ENCODE results near the gene AMZ2. TPM values are rescaled to one million over a fixed set of nuclear protein-coding genes. Genes with fewer than 3 reads are reported as not detected.
A peak's percentile ranks its signal among the peaks of the same experiment; 100 is the strongest.

Gene AMZ2
- total and polyA plus RNA-seq, 2 of the 8 experiments (the other 6 are each of a cell fraction or from before 2014, with no cell fraction given), result 49.5 to 71.0 TPM

GRCh38 chr17:68290955-68291835 is 43.4 kb downstream of the AMZ2 start, which contains the start of the genes ARSG and SLC16A6:
ARSG (plus strand) TSS chr17:68291495; CDS start chr17:68307494, 15,999 bp downstream.
SLC16A6 (minus strand) TSS chr17:68291127; CDS start chr17:68278320, 12,807 bp downstream.
- 1% methylated on average over 57 of the region's 96 CpGs; no CpG with 5 or more reads in 1 of the 2 experiments for WGBS, 2 experiments (ENCODE audit: extremely low coverage in 1 of 2, insufficient coverage in 1 of 2, insufficient read length in 1 of 2, insufficient replicate concordance in 2 of 2, low coverage in 1 of 2, low lambda C conversion rate in 2 of 2, missing lambda C conversion rate in 1 of 2)
- Histone ChIP-seq H2BK120ac (replicated peaks; ENCODE audit: low read depth, low read length) (no peak within 1 kb of the TSS), H3K27ac (ENCODE audit: low read depth, low read length) (0 out of 2 replicates have a peak within 1 kb of the TSS, but pooled peaks have one; percentile 44), H3K14ac (ENCODE audit: insufficient read length) (no peak within 1 kb of the TSS), H2AK5ac (ENCODE audit: low read depth, low read length) (no peak within 1 kb of the TSS), H3K36me3 (ENCODE audit: control insufficient read depth in 2 of 4, insufficient read depth in 4 of 4, low read length in 3 of 4) (no peaks in the 10 kb centered on the region), H2BK5ac (ENCODE audit: low read depth, low read length) (peak within 1 kb of the TSS; percentile 44; the same call in 1 of the 2 replicates), H3K9me3 (ENCODE audit: insufficient read depth in 2 of 2, low read depth in 1 of 2, low read length in 1 of 2) (no peaks in the 10 kb centered on the region), H3K79me1 (ENCODE audit: low read depth, low read length) (no peaks in the 10 kb centered on the region), H4K20me1 (replicated peaks in 1 of 2; ENCODE audit: control insufficient read depth in 1 of 2, insufficient read depth in 2 of 2, low read length in 2 of 2) (peaks cover 0 to 3% of the 10 kb centered on the region in 2 experiments), H3K4ac (replicated peaks; ENCODE audit: insufficient read length, low read depth, low read length) (no peak within 1 kb of the TSS), H3K4me3 (ENCODE audit: extremely low read depth in 1 of 4, insufficient read depth in 2 of 4, low read depth in 3 of 4, low read length in 4 of 4) (peak within 1 kb of the TSS; percentile 41 to 73 (median 64)), H3K4me1 (replicated peaks in 1 of 4; ENCODE audit: control insufficient read depth in 3 of 4, insufficient read depth in 4 of 4, low read length in 3 of 4) (peaks cover 14 to 31% (median 25%) of the 10 kb centered on the region in 4 experiments; a peak in 6 of 7 replicates), H3K4me2 (ENCODE audit: insufficient read depth in 1 of 2, low read depth in 2 of 2, low read length in 2 of 2) (peak within 1 kb of the TSS; percentile 68 to 86), H3K9ac (replicated peaks in 1 of 4; ENCODE audit: extremely low read depth in 1 of 4, low read depth in 3 of 4, low read length in 3 of 4) (peak within 1 kb of the TSS; percentile 75 to 90 (median 76)), H2BK20ac (ENCODE audit: low read length) (no peak within 1 kb of the TSS; the same call in 1 of the 2 replicates), H4K91ac (replicated peaks; ENCODE audit: insufficient read length, low read length) (peak within 1 kb of the TSS; percentile 89), H3K18ac (ENCODE audit: extremely low read depth, low read length) (peak within 1 kb of the TSS; percentile 86), H4K5ac (ENCODE audit: insufficient read length, low read depth, low read length) (no peak within 1 kb of the TSS), H3K56ac (replicated peaks; ENCODE audit: insufficient read length, low read depth, low read length) (no peak within 1 kb of the TSS), H4K8ac (ENCODE audit: extremely low read depth, insufficient read depth, low read length) (peak within 1 kb of the TSS; percentile 98), H3K27me3 (replicated peaks in 1 of 4; ENCODE audit: control insufficient read depth in 3 of 4, extremely low read depth in 1 of 4, insufficient read depth in 3 of 4, low read length in 3 of 4) (peaks cover 8 to 25% (median 24%) of the 10 kb centered on the region in 4 experiments), H3K79me2 (ENCODE audit: control insufficient read depth in 1 of 2, insufficient read depth in 2 of 2, low read length in 2 of 2) (no peaks in the 10 kb centered on the region), H2BK15ac (ENCODE audit: low read length) (peak within 1 kb of the TSS; percentile 92; the same call in 1 of the 2 replicates), H2AFZ (ENCODE audit: low read length) (no peak within 1 kb of the TSS), H3K23me2 (ENCODE audit: low read depth, low read length) (peaks cover 22% of the 10 kb centered on the region), H3K23ac (ENCODE audit: insufficient read length) (no peak within 1 kb of the TSS), H2BK12ac (ENCODE audit: low read depth, low read length) (peak within 1 kb of the TSS; percentile 77; the same call in 1 of the 2 replicates)
- POLR2A ChIA-PET (ENCODE audit: partially characterized antibody), result interaction anchor here (0.6 to 3.6 kb wide), 14 partner anchors 10 to 253 kb away, joined by 3 to 18 read pairs (median 4); partner anchors contain the start of gene WIPI1
- FAIRE-seq (no peak), DNase-seq (ENCODE audit: low read depth in 1 of 2, low spot score in 2 of 2) (peak in 1 of 2 experiments; percentile 87)
- CTCF ChIA-PET (ENCODE audit: partially characterized antibody), result interaction anchor here (1.4 to 3.1 kb wide), 3 partner anchors 27 to 154 kb away, joined by 3 to 17 read pairs (median 8); no protein-coding TSS in a partner anchor
- no peak for TF ChIP-seq ASH2L (IDR thresholded peaks at IDR 0.05; ENCODE audit: low read length)
- no peak for TF ChIP-seq BCL11A (IDR thresholded peaks at IDR 0.05; ENCODE audit: low read depth in 2 of 2, low read length in 2 of 2)
- no peak for TF ChIP-seq USF2 (IDR thresholded peaks at IDR 0.05; ENCODE audit: low read length)

Data from H1 (cell line).